K562 (cell line): ENCODE data around the gene RARA. TPM values are rescaled to one million over a fixed set of nuclear protein-coding genes. Genes with fewer than 3 reads are reported as not detected.

Source experiments
- ARID4B ChIP-seq: sonication (generic); formaldehyde crosslinking; IDR thresholded peaks from 2 replicates; pipeline ENCODE4 v1.8.0; 2022; ENCODE audit warnings: mild to moderate bottlenecking, missing genetic modification reagents
- CREM ChIP-seq: IDR thresholded peaks from 2 replicates; pipeline ENCODE4 v1.6.1; 2014; ENCODE audit warnings: antibody characterized with exemption, low read depth
- DPF2 ChIP-seq: fragments of 450-650 bp; IDR thresholded peaks from 2 replicates; pipeline ENCODE4 v1.6.1; 2016
- ESRRA ChIP-seq: fragments of 450-650 bp; IDR thresholded peaks from 2 replicates; pipeline ENCODE4 v1.6.1; 2014; ENCODE audit warnings: low read depth, mild to moderate bottlenecking, moderate library complexity, borderline replicate concordance
- OTX1 ChIP-seq: fragments of 450-650 bp; formaldehyde crosslinking; IDR thresholded peaks from 2 replicates; pipeline ENCODE4 v1.4.0; 2022; ENCODE audit warnings: mild to moderate bottlenecking
- SRSF3 ChIP-seq: fragments of 200-400 bp; formaldehyde crosslinking; IDR thresholded peaks from 2 replicates; pipeline ENCODE4 v1.6.1; 2016; ENCODE audit warnings: mild to moderate bottlenecking, low read length, moderate library complexity; ENCODE audit not compliant: insufficient read depth
- ZFP36 ChIP-seq: fragments of 150-350 bp; IDR thresholded peaks from 2 replicates; pipeline ENCODE4 v1.6.1; 2018; ENCODE audit warnings: low read length, low read depth; ENCODE audit not compliant: partially characterized antibody
- ZNF717 ChIP-seq: fragments of 250-450 bp; sonication (Bioruptor Pico); IDR thresholded peaks from 2 replicates; pipeline ENCODE4 v1.5.0; 2021
- polyA plus RNA-seq, 8 experiments: library from polyadenylated mRNA; depleted of rRNA in 4 of 8; stranded (reverse) in 5 of 8; unstranded in 3 of 8; fragments of >200 nt; fragmentation: Nextera tagmentation in 2 of 8; fragmentation: Illumina TruSeq in 1 of 8; extraction: Ambion mirVana in 2 of 8; extraction: Trizol in 1 of 8; gene quantifications; 2 replicates each; pipeline versions ENCODE4 v1.2.1 to v1.2.3, GENCODE V29; 2011 to 2014; ENCODE audit warnings: inconsistent platforms in 1 of 8, missing spikeins in 1 of 8
- total RNA-seq, 7 experiments: library from RNA; depleted of rRNA in 6 of 7; stranded (reverse); fragments of >200 nt in 6 of 7; fragmentation: Illumina TruSeq in 2 of 7; extraction: Trizol in 2 of 7; gene quantifications; 2 replicates each; pipeline versions ENCODE4 v1.2.1 to v1.2.3, GENCODE V29; 2011 to 2021; ENCODE audit warnings: low replicate concordance in 1 of 7
- TF ChIP-seq, protein P1 (sequence below): sonication (generic); formaldehyde crosslinking; IDR thresholded peaks from 2 replicates; pipeline ENCODE4 v1.8.0; 2023; ENCODE audit warnings: missing genetic modification reagents, mild to moderate bottlenecking, borderline replicate concordance
- TF ChIP-seq, protein P2 (sequence below), 3 experiments: IDR thresholded peaks in 2 of 3; conservative IDR thresholded peaks in 1 of 3; 2 replicates each; pipeline ENCODE4 v1.5.1; 2011 to 2012; ENCODE audit warnings: low read length in 3 of 3, mild to moderate bottlenecking in 3 of 3, control low read depth in 2 of 3, improper control_type of control experiment in 1 of 3, inconsistent platforms in 1 of 3, low read depth in 1 of 3, mixed read lengths in 1 of 3, moderate library complexity in 1 of 3; ENCODE audit not compliant: insufficient read depth in 2 of 3

The RARA gene
- total and polyA plus RNA-seq, 9 of the 15 experiments (the other 6 are each of a cell fraction or from before 2014, with no cell fraction given), result 0.10 to 28.0 (median 7.9) TPM

GRCh38 chr17:40317345-40317873 lies 8.4 kb downstream of the RARA start (continued):
- TF ChIP-seq, protein P1, sequence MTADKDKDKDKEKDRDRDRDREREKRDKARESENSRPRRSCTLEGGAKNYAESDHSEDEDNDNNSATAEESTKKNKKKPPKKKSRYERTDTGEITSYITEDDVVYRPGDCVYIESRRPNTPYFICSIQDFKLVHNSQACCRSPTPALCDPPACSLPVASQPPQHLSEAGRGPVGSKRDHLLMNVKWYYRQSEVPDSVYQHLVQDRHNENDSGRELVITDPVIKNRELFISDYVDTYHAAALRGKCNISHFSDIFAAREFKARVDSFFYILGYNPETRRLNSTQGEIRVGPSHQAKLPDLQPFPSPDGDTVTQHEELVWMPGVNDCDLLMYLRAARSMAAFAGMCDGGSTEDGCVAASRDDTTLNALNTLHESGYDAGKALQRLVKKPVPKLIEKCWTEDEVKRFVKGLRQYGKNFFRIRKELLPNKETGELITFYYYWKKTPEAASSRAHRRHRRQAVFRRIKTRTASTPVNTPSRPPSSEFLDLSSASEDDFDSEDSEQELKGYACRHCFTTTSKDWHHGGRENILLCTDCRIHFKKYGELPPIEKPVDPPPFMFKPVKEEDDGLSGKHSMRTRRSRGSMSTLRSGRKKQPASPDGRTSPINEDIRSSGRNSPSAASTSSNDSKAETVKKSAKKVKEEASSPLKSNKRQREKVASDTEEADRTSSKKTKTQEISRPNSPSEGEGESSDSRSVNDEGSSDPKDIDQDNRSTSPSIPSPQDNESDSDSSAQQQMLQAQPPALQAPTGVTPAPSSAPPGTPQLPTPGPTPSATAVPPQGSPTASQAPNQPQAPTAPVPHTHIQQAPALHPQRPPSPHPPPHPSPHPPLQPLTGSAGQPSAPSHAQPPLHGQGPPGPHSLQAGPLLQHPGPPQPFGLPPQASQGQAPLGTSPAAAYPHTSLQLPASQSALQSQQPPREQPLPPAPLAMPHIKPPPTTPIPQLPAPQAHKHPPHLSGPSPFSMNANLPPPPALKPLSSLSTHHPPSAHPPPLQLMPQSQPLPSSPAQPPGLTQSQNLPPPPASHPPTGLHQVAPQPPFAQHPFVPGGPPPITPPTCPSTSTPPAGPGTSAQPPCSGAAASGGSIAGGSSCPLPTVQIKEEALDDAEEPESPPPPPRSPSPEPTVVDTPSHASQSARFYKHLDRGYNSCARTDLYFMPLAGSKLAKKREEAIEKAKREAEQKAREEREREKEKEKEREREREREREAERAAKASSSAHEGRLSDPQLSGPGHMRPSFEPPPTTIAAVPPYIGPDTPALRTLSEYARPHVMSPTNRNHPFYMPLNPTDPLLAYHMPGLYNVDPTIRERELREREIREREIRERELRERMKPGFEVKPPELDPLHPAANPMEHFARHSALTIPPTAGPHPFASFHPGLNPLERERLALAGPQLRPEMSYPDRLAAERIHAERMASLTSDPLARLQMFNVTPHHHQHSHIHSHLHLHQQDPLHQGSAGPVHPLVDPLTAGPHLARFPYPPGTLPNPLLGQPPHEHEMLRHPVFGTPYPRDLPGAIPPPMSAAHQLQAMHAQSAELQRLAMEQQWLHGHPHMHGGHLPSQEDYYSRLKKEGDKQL (CRISPR knock-in tag), result no peak
- no peak for TF ChIP-seq SRSF3
- TF ChIP-seq ESRRA, result peak; percentile 41; the same call in 1 of the 2 replicates
- peak; percentile 25 for TF ChIP-seq ZFP36
- TF ChIP-seq ARID4B (CRISPR knock-in tag), result no peak
- TF ChIP-seq OTX1, result no peak
- TF ChIP-seq, protein P2, sequence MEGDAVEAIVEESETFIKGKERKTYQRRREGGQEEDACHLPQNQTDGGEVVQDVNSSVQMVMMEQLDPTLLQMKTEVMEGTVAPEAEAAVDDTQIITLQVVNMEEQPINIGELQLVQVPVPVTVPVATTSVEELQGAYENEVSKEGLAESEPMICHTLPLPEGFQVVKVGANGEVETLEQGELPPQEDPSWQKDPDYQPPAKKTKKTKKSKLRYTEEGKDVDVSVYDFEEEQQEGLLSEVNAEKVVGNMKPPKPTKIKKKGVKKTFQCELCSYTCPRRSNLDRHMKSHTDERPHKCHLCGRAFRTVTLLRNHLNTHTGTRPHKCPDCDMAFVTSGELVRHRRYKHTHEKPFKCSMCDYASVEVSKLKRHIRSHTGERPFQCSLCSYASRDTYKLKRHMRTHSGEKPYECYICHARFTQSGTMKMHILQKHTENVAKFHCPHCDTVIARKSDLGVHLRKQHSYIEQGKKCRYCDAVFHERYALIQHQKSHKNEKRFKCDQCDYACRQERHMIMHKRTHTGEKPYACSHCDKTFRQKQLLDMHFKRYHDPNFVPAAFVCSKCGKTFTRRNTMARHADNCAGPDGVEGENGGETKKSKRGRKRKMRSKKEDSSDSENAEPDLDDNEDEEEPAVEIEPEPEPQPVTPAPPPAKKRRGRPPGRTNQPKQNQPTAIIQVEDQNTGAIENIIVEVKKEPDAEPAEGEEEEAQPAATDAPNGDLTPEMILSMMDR (IDR thresholded peaks at IDR 0.05 in 2 of 3, conservative IDR thresholded peaks at IDR 0.05 in 1 of 3; ENCODE audit: insufficient read depth in 2 of 3, low read depth in 1 of 3, low read length in 3 of 3), result peak; percentile 67 to 83 (median 70)
- no peak for TF ChIP-seq ZNF717 (CRISPR knock-in tag)
- TF ChIP-seq DPF2, result peak; percentile 22; the same call in 1 of the 2 replicates
- peak; percentile 2; the same call in 1 of the 2 replicates for TF ChIP-seq CREM
